ENCODE measurements around the gene SIGLEC1. TPM values are rescaled to one million over a fixed set of nuclear protein-coding genes. Genes with fewer than 3 reads are reported as not detected.

Gene SIGLEC1
- total and polyA plus RNA-seq, 2 donors (not counting 1 experiment from before 2014, with no cell fraction given) = 0.06 to 0.15 TPM

GRCh38 chr20:3679749-3680700, 32.4 kb downstream of the SIGLEC1 start:
- no peak overlapping the region for H2AFZ ChIP-seq (ENCODE audit: insufficient read depth, low read depth, low read length, poor library complexity, severe bottlenecking)
- peaks cover 57% of the 10 kb centered on the region for H3K27me3 Mint-ChIP-seq
- no peak overlapping the region for H3K4me2 ChIP-seq (replicated peaks; ENCODE audit: low read depth, low read length, poor library complexity, severe bottlenecking)
- ATAC-seq (ENCODE audit: low read depth) (no peak), DNase-seq (no peak)
- H3K27ac ChIP-seq (ENCODE audit: low read length in 2 of 2) = no peak overlapping the region
- CTCF ChIA-PET = interaction anchor here (1.3 kb wide), 1 partner anchor 405 kb away, joined by 4 read pairs; no protein-coding TSS in a partner anchor
- intact Hi-C loops (cut with micrococcal nuclease) = loop anchor here (5.0 kb wide), 1 partner anchor 912 kb away; no protein-coding TSS in a partner anchor
- 75% methylated on average over 15 of the region's 18 CpGs for WGBS (ENCODE audit: insufficient coverage)
- peaks cover 4% of the 10 kb centered on the region for H3K4me1 Mint-ChIP-seq
- H3K9me3 ChIP-seq (ENCODE audit: control extremely low read depth in 1 of 3, control insufficient read depth in 2 of 3, insufficient read depth in 1 of 3, low read length in 2 of 3) = no peaks in the 10 kb centered on the region
- H3K4me3 ChIP-seq (ENCODE audit: control extremely low read depth in 1 of 5, extremely low read depth in 1 of 5, insufficient read depth in 1 of 5, low read depth in 2 of 5, low read length in 4 of 5) = no peak overlapping the region
- no peaks in the 10 kb centered on the region for H3K9me3 Mint-ChIP-seq (ENCODE audit: insufficient read depth)
- no peaks in the 10 kb centered on the region for H3K36me3 ChIP-seq (replicated peaks in 1 of 2; ENCODE audit: control extremely low read depth in 1 of 2, control insufficient read depth in 1 of 2, extremely low read depth in 1 of 2, insufficient read depth in 2 of 2, low read length in 1 of 2)
- H3K9ac ChIP-seq (ENCODE audit: low read length) = no peak overlapping the region
- no peak overlapping the region for H3K4me3 Mint-ChIP-seq
- POLR2A ChIA-PET = no interaction called here
- H3K4me1 ChIP-seq (ENCODE audit: control insufficient read depth in 2 of 2, insufficient read depth in 2 of 2, low read length in 2 of 2) = peaks cover 0 to 7% of the 10 kb centered on the region in 2 donors
- TF ChIP-seq CTCF (IDR thresholded peaks at IDR 0.05) = no peak
- no peak for TF ChIP-seq EZH2 (IDR thresholded peaks at IDR 0.05; ENCODE audit: borderline replicate concordance, insufficient read depth, low read depth, low read length, poor library complexity, severe bottlenecking)
- H4K20me1 ChIP-seq (ENCODE audit: control insufficient read depth, insufficient read depth, low read length, poor library complexity, severe bottlenecking) = no peaks in the 10 kb centered on the region
- no peaks in the 10 kb centered on the region for H3K79me2 ChIP-seq (ENCODE audit: control insufficient read depth, insufficient read depth, low read length)
- H3K27ac Mint-ChIP-seq = no peak overlapping the region
- H3K27me3 ChIP-seq (replicated peaks in 1 of 4; ENCODE audit: control extremely low read depth in 1 of 4, control insufficient read depth in 3 of 4, insufficient read depth in 4 of 4, low read length in 3 of 4) = peaks cover 0 to 38% (median 6%) of the 10 kb centered on the region in 4 experiments

Measured in B cell (primary cell).